ENCODE data around the gene UBE3C. TPM values are rescaled to one million over a fixed set of nuclear protein-coding genes. Genes with fewer than 3 reads are reported as not detected.

Gene UBE3C
- total and polyA plus RNA-seq, 9 of the 15 experiments (the other 6 are each of a cell fraction or from before 2014, with no cell fraction given): 9.6 to 91.7 (median 75.4) TPM

GRCh38 chr7:157138424-157139110 lies at the start of gene UBE3C (continued):
- TF ChIP-seq KDM5B (IDR thresholded peaks at IDR 0.05; ENCODE audit: insufficient replicate concordance, low read depth, low read length) (peak; percentile 76), ZNF134 (CRISPR knock-in tag; conservative IDR thresholded peaks at IDR 0.05) (peak; percentile 58; the same call in 1 of the 2 replicates), ELF4 (CRISPR knock-in tag; IDR thresholded peaks at IDR 0.05) (0 out of 2 replicates have a peak, but pooled peaks have one; percentile 9), GABPB1 (CRISPR knock-in tag; IDR thresholded peaks at IDR 0.05) (no peak), POLR2AphosphoS5 (IDR thresholded peaks at IDR 0.05; ENCODE audit: control insufficient read depth, insufficient read depth, low read depth, low read length) (peak; percentile 82), ATF2 (CRISPR knock-in tag; IDR thresholded peaks at IDR 0.05) (0 out of 2 replicates have a peak, but pooled peaks have one; percentile 24), SMAD4 (CRISPR knock-in tag; conservative IDR thresholded peaks at IDR 0.05) (peak; percentile 93), ZNF133 (CRISPR knock-in tag; IDR thresholded peaks at IDR 0.05) (0 out of 2 replicates have a peak, but pooled peaks have one; percentile 16)

Measured in K562 (cell line).